HG03060 (cell line): ENCODE data around the gene PLEKHG2.
"Not testable (repeated sequence)": the region's sequence is repeated elsewhere in the genome, so short reads cannot be mapped to it uniquely, and the experiment has no call there.

Experiments
- ATAC-seq: cut with Tn5 transposase; IDR thresholded peaks from one replicate; pipeline ENCODE4 v1.9.1; 2021; ENCODE audit warnings: low read depth, moderate number of reproducible peaks; ENCODE audit not compliant: unreplicated experiment

The PLEKHG2 gene

DNA sequence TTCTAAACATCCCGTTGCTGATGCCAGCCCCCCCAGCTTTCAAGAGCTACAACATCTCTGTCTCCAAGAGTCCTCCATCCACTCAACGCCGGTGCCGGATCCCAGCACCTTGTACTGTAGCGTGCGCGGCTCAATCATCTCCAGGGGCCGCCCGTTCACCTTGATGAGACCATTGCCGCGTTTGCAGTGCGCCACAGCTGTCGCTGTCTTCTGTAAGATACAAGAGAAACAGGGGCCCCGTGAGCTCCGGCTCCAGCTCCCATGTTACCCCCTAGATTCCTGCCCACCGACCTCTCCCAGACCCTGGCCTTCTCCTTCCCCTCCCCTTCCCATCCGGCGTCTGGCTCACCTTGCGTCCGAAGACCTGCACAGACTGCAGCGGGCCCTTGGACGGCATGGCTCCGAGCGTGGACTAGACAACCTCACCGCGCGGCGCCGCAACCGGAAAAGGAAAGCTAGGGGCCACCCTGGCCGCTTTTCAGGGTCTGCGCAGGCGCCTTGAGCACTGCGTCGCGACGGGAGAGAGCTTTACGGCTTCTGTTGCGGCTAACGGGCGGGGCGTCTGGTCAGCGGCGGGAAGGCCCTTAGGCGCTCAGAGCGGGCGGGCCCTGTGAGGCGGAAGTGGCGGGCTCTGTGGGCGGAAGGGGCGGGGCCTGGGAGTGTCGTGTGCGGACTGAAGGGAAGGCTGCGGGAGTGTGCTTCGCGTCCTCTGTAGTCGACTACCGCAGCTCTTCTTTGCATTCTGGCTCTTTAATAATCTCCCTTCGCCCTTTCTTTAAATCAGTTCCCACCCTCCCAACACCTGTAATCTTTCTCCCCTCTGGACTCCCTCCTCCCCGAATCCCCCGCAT is 23.3 kb downstream of the PLEKHG2 start, which contains the start of gene RPS16:
TSS of gene RPS16 (minus strand) at position 451 of the 851 bp plus-strand sequence. CDS start at position 397, 54 bp downstream.
- ATAC-seq, result peak; percentile 53

DNA sequence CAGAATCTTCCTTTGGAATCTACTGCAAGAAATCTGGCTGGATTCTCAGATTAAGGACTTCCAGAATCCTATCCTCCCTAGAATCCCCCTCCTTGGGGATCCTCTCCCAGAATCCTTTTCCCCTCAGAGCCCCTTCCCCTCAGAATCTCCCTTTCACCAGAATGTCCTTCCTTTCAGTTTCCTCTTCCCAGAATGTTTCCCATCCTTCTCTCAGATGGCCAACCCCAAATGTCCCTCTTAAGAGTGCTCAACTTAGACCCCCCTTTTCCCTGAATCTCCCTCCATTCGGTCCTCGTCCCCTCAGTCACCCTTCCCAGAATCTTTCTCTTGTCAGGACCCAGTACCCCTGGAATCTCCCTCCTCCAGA is 23.9 kb downstream of the PLEKHG2 start:
- ATAC-seq, result no peak

DNA sequence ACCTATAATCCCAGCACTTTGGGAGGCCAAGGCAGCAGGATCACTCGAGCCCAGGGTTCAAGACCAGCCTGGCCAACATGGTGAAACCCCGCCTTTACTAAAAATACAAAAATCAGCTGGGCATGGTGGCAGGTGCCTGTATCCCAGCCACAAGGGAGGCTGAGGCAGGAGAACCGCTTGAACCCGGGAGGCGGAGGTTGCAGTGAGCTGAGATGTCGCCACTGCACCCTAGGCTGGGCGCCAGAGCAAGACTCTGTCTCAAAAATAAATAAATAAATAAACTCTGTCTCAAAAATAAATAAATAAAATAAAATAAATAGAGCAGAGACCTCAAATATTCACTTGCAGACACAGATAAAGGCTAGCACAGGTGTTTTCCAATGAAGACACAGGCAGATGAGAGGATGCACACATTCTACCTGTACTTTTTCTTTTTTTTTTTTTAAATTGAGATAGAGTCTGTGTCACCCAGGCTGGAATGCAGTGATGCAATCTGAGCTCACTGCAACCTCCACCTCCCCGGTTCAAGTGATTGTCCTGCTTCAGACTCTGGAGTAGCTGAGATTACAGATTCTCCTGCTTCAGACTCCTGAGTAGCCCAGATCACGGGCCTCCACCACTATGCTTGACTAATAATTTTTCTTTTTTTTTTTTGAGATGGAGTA is 25.9 kb downstream of the PLEKHG2 start:
- no peak for ATAC-seq

DNA sequence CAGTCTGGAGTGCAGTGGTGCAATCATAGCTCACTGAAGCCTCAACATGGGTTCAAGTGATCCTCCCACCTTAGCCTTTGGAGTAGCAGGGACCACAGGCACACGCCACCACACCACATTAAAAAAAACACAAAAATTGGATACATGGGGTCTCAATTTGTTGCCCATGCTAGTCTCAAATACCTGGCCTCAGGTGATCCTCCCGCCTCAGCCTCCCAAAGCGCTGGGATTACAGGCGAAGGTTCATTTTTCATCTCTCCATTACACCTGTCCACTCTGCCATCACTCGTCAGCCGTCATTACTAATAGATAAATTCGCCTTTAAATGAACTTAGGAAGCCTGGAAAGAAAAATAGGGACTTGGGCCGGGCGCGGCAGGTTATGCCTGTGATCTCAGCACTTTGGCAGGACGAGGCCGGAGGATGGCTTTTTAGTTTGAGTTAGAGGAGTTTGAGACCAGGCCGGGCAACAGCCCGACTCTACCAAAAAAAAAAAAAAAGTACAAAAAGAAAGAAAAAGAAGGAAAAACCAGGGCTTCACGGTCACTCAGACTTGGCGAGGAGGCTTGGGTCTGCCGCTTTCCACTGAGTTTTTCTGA is 32.2 kb downstream of the PLEKHG2 start:
- ATAC-seq, result no peak

DNA sequence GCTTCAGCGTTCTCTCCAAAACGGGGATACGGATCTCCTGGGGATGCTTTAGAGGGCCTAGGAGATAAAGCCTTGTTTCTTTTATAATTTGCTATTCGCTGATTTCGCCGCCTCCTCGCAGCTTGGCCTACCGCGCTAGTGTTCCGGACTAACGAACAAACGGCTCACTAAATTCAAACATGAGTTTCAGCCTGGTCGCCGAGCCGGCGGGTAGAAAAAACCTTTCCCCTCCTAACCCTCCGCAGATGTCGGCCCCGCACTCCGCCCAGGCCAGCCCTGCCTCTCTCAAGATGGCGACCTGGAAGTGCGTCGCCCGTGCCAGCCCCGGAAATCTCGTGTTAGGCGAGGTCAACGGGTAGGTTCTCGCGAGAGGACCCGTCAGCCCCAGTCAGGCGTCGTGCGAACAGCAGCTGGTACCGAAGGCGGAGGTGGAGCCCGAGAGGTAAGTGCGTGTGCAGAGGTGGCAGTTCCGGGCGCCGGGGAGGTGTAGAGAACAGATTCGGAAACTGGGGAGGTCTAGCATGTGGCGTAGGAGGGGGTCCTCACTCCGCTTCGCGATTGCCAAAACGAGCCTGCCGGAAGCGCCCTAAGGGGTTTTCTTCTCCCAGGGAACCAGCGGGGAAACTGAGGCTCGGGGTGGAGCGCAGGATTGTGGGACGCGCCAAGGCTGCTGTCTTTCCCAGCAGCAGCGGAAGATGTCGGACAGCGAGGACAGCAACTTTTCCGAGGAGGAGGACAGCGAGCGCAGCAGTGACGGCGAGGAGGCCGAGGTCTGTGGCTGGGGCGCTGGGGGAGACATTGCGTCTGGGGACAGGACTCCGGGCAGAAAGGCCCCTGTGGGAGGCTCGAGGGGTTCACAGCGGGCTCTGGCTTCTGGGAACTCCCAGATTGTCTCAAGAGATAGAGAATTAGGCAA is 33.0 kb downstream of the PLEKHG2 start, which contains the start of gene SUPT5H:
TSS of gene SUPT5H (plus strand) at position 387 of the 916 bp plus-strand sequence. CDS start at position 696, 309 bp downstream.
- ATAC-seq, result peak; percentile 57

DNA sequence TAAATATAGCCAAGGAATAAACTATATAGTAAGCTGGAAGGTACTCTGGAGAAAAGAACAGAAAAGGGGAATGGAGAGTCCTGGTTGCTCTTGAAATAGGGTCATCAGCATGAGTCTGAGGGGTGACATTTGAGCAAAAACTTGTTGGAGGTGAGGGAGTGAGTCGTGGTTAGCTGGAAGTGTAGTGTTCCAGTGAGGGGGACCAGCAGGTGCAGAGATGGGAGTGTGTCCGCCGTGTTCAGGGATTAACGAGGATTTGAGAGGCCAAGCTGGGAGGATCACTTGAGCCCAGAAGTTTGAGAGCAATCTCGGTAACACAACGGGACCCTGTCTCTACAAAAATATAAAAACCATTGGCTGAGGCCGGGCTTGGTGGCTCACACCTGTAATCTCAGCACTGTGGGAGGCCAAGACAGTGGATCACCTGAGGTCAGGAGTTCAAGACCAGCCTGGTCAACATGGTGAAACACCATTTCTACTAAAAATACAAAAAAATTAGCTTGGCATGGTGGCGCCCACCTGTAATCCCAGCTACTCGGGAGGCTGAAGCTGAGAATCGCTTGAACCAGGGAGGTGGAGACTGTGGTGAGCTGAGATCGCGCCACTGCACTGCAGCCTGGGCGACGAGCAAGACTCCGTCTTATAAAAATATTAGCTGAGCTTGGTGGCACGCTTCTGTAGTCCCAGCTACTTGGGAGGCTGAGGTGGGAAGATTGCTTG is 34.1 kb downstream of the PLEKHG2 start:
- no peak for ATAC-seq

DNA sequence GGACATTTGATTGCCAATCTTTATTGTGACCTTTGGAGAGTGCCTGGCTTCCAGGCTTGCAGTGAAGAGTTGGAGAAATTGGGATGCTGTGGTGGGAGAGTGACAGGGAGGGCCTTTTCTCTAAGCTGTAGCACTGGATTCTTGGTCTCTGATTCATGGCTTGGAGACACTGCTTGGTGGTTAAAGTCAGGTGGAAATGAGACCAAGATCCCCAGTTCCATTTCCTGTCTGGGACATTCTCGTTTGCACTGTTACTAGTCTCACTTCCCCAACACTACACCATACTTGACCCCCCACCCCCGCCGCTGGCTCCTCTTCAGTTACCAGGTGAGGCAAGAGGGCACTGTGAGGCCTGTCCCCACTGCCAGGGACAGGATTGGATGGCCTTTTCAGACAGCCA is 35.8 kb downstream of the PLEKHG2 start:
- ATAC-seq, result no peak

DNA sequence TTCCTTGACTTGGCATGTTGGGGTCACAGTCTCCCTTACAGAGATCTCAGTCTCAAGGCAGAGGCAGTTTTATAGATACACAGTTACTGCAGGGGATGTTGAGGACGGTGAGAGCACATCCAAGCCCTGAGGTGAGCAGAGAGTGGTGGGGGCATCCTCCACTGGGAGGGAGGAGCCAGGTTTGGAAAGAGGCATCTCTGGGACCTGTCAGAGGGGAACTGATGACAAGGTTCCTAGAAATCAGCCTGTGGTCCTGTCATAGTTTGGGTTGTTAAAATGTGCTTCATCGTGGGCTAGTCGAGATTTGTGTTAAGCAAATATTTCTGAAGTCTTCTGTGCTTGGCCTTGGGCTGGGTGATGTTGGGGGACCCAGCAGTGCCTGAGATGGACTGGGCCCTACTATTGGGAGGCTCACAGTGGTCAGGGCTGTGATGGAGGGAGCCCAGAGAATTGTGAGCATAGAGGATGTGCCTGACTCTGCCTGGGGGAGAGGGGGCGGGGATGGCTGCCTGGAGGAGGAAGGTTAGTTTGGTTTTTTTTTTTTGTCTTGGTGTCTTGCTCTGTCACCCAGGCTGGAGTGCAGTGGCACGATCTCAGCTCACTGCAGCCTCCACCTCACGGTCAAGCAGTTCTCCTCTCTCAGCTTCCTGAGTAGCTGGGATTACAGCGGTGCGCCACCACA is 36.8 kb downstream of the PLEKHG2 start:
- no peak for ATAC-seq

DNA sequence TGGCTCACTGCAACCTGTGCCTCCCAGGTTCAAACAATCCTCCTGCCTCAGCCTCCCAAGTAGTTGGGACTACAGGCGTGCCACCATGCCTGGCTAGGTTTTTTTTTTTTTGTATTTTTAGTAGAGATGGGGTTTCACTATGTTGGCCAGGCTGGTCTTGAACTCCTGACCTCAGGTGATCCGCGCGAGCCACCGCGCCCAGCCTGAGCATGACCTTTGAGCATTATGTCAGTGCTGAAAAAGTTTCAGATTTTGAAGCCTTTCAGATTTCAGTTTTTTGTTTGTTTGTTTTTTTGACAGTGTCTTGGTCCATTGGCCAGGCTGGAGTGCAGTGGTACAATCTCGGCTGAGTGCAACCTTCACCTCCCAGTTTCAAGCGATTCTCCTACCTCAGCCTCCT is 38.8 kb downstream of the PLEKHG2 start:
- ATAC-seq, result not testable (repeated sequence)

DNA sequence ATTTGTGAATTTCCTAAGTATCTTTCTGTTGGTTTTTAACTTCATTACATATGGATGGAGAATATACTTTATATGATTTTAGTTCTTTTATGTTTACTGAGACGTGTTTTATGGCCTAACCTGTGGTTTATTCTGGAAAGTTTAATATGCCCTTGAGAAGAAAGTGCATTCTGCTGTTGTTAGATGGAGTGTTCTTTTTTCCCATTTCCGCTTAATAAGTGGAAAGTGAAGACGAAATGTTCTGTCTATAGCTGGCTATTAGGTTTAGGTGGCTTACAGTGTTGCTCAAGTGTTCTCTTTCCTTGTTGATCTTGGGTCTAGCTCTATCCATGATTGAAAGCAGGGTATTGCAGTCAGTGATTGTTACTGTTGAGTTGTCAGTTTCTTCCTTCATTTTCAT is 50.9 kb downstream of the PLEKHG2 start:
- no peak for ATAC-seq

DNA sequence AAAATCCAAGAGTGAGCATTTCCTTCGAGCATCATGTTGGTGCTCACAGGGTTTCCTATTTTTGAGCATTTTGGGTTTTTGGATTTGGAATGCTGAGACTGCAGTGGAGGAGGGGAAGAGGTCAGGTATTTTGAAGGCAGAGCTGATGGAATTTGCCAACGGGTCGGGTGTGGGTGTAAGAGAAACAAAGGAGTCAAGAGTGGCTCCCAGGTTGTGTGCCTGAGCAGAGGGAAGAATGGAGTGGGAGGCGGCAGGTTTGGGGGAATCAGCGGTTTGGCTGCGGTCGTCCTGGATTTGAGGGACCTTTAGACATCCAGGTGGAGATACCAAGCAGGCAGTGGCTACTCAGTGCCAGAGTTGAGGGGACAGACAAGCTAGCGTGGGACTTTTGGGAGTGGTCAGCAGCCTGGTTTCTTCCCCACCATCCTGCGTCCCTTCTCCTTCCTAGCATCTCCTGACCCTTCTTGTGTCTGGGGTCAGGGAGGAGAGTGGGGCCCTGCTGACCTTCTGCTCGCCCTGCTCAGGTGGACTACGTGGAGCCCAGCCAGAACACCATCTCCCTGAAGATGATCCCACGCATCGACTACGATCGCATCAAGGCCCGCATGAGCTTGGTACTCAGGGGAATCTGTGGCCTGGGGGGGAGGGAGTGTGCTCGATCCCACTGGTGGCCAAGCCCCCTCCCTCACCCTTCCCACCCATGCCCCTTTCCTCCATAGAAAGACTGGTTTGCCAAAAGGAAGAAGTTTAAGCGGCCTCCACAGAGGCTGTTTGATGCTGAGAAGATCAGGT is 53.7 kb downstream of the PLEKHG2 start:
- no peak for ATAC-seq

DNA sequence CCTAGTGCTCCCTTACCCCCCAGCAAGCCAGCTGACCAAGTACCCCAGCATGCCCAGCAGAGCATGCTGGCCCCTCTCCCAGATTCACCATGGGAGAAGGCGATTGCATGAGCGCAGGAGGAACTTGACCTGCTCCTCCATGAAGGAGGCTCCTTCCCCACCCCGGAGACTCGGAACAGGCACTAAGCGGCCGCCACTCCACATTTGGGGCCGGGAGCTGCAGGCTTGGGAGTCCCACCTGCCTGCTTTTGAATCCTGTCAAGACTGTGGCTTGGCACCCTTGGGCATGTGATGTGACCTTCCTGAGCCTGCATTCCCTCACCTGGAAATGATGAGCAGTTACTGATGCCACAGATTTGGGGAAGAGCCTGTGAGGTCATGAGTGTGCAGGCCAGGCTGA is 55.5 kb downstream of the PLEKHG2 start:
- ATAC-seq, result no peak

DNA sequence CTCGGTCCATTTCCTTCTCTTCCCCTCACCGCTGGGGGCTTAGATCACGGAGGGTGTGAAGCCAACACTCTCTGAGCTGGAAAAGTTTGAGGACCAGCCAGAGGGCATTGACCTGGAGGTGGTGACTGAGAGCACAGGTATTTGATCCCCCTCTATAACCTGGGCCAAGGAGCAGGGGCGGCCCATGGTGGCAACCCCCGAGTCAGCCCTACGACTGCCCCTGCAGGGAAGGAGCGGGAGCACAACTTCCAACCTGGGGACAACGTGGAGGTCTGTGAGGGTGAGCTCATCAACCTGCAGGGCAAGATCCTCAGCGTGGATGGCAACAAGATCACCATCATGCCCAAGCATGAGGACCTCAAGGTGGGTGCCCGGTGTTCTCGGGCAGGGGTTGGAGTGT is 56.6 kb downstream of the PLEKHG2 start:
- ATAC-seq, result no peak

DNA sequence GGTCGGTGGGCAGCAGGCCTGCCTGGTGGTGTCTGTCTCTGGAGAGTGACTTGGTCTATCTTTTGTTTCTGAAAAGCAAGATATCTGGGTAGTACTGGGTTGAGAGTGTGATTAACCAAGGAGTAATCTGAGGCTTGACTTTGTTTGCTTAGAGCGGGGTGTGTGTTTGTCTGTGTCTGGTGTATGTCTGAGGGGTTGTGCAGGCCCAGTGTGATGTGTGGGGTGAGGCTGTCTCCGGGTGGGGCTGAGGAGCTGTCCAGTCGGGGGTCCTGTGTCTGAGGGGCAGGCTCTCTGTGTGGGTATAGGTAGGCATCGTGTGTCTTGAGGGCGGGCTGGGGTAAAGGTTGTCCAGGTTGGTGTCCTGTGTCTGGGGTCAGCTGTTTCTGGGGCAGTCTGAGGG is 57.1 kb downstream of the PLEKHG2 start:
- ATAC-seq, result no peak

DNA sequence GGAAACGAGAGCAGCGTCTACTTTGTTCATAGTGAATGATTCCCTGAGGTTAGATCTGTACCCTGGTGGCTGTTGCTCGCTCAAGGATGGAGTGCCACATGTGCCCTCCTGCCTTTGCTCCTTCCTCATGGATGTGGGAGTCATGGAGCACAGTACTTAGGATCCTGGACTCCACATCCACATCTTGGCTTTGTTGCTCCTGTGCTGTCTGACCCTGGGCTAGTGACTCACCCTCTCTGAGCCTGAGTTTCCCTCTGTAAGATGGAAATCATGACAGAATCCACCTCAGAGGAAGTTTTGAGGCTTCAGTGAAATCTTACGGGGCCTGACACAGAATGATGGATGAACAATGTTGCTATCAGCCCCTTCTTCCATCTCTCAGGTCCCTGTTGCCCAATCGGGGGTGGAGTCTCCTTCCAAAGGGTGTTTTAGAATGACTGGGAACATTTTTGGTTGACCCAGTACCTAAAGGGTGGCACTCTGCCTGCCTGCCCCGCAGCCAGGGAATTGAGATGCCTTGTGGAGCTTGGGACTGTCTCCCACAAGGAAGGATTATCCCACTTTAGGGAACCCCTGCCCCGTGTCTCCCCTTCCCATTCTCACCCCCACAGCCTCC is 58.4 kb downstream of the PLEKHG2 start:
- no peak for ATAC-seq

DNA sequence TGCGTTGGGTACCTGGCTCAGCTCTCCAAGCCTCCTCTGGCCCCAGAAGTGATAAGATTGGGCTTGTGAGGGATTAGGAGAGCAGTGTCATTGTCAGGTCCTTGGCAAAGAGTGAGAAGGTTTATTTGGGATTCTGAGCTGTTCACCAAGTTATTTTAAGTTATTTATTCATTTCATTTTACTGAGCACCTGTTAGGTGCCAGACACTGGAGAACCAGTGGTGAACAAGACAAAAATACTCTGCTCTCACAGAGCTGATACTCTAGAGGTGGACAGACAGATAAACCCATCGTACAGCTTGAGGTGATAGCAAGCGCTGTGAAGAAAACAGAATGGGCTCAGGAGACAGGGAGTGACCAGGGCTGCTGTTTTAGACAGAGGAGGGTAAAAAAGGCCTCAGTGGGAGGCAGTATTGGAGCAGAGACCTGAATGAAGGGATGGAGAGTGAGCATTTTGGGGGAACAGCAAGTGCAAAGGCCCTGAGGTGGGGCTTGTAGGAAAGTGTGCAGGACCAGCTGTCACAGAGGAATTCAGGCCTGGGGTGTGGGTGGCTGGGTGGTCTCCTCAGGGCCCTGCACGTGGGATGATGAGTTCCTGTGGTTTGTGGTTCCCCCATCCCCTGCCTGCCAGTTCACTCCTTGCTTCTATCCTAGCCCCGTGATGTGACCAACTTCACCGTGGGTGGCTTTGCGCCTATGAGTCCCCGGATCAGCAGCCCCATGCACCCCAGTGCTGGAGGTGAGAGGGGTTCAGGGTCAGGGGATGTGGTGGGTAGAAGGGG is 59.5 kb downstream of the PLEKHG2 start:
- no peak for ATAC-seq

DNA sequence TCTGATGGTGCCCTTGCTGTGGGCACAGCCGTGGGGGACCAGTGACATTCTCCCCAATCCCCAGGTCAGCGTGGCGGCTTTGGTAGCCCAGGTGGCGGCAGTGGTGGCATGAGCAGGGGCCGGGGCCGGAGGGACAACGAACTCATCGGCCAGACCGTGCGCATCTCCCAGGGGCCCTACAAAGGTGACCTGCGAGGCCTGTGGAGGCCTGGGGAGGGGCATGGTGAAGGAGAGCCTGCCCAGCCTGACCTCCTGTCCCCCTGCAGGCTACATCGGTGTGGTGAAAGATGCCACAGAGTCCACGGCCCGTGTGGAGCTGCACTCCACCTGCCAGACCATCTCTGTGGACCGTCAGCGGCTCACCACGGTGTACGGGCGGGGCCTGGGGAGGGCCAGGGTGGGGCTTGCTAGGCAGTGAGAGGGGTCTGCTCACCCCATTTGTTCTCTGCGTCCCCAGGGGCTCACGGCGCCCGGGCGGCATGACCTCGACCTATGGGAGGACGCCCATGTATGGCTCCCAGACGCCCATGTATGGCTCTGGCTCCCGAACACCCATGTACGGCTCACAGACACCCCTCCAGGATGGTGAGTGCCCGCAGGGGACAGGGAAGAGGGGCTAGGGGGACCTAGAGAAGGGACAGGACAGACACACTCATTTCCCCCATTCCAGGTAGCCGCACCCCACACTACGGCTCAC is 60.4 kb downstream of the PLEKHG2 start:
- ATAC-seq, result no peak
